Panc1 (cell line): Measurements from ENCODE around the gene DLG2. TPM values are rescaled to one million over a fixed set of nuclear protein-coding genes. Genes with fewer than 3 reads are reported as not detected.

Experiments
- ATAC-seq: fragments of 200-7000 bp; cut with Tn5 transposase; 2 replicates; pipeline ENCODE4 v1.9.1; 2020; ENCODE audit warnings: mild to moderate bottlenecking, moderate library complexity
- BruUV-seq: library from RNA; stranded (reverse); fragments of 400-500 nt; replicated peaks from 2 replicates; lab custom pipeline; 2021; lab: Mats Ljungman, UMichigan
- CTCF ChIA-PET: fragments of 300-600 bp; sonication (Branson Sonifier 250); formaldehyde crosslinking; loops from one replicate; lab custom pipeline; 2022; ENCODE audit warnings: antibody characterized with exemption; lab: Charles Lee
- POLR2A ChIA-PET: fragments of 300-600 bp; sonication (Branson Sonifier 250); formaldehyde crosslinking; loops from one replicate; lab custom pipeline; 2022; ENCODE audit warnings: antibody characterized with exemption; lab: Charles Lee
- DNase-seq: peaks from one replicate; pipeline ENCODE4 v3.0.0-alpha.2; 2010; ENCODE audit warnings: low read depth, low spot score
- H3K27ac ChIP-seq: 2 replicates; pipeline ENCODE4 v1.5.1; 2011; ENCODE audit warnings: mild to moderate bottlenecking, low read length, inconsistent platforms
- H3K27me3 ChIP-seq: fragments of 200-500 bp; sonication (Bioruptor generic); 2 replicates; pipeline ENCODE4 v1.6.0; 2014; ENCODE audit warnings: low read length, inconsistent platforms; ENCODE audit not compliant: control insufficient read depth, insufficient read depth
- H3K36me3 ChIP-seq: fragments of 200-500 bp; sonication (Bioruptor generic); 2 replicates; pipeline ENCODE4 v1.5.1; 2014; ENCODE audit warnings: inconsistent platforms, mild to moderate bottlenecking, low read length, moderate library complexity; ENCODE audit not compliant: control insufficient read depth, insufficient read depth
- H3K4me1 ChIP-seq: 2 replicates; pipeline ENCODE4 v1.5.1; 2011; ENCODE audit warnings: inconsistent platforms, mild to moderate bottlenecking, low read length, moderate library complexity; ENCODE audit not compliant: control insufficient read depth, insufficient read depth
- H3K4me3 ChIP-seq, 2 experiments: 2 replicates each; pipeline ENCODE4 v1.5.1; 2011 to 2012; ENCODE audit warnings: low read depth in 2 of 2, low read length in 2 of 2, mild to moderate bottlenecking in 2 of 2, inconsistent platforms in 1 of 2, moderate library complexity in 1 of 2
- H3K9me3 ChIP-seq: fragments of 200-500 bp; sonication (Bioruptor generic); 2 replicates; pipeline ENCODE4 v1.5.1; 2014; ENCODE audit warnings: low read depth, mild to moderate bottlenecking, inconsistent platforms, low read length, moderate library complexity; ENCODE audit not compliant: control insufficient read depth, insufficient read depth
- CTCF ChIP-seq: fragments of 450-650 bp; IDR thresholded peaks from 2 replicates; pipeline ENCODE4 v1.5.1; 2017; ENCODE audit warnings: mild to moderate bottlenecking
- POLR2AphosphoS5 ChIP-seq: IDR thresholded peaks from 2 replicates; pipeline ENCODE4 v1.6.1; 2012; ENCODE audit warnings: mild to moderate bottlenecking, low read depth, low read length, moderate library complexity
- REST ChIP-seq, 2 experiments: IDR thresholded peaks; 2 replicates each; pipeline ENCODE4 v1.6.1; 2011 to 2012; ENCODE audit warnings: low read depth in 2 of 2, control low read depth in 1 of 2, low read length in 1 of 2, mild to moderate bottlenecking in 1 of 2, moderate library complexity in 1 of 2; ENCODE audit not compliant: insufficient read depth in 1 of 2
- SIN3A ChIP-seq: IDR thresholded peaks from 2 replicates; pipeline ENCODE4 v1.6.1; 2012; ENCODE audit warnings: low read depth, mild to moderate bottlenecking, low read length, moderate library complexity, borderline replicate concordance; ENCODE audit not compliant: insufficient read depth
- TCF7L2 ChIP-seq: IDR thresholded peaks from 2 replicates; pipeline ENCODE4 v1.6.1; 2011; ENCODE audit warnings: mild to moderate bottlenecking, low read depth, low read length, inconsistent platforms
- in situ Hi-C: cut with HindIII; loops from 2 replicates; pipeline ENCODE4 v1.10.0; 2016; ENCODE audit warnings: low sequenced_read_pairs, low pct_unique_long_range_greater_than_20kb
- intact Hi-C: fragments of 100-400 bp; cut with micrococcal nuclease; formaldehyde crosslinking; loops from one replicate; pipeline ENCODE4 v1.10.0; 2022; ENCODE audit not compliant: unreplicated experiment
- total RNA-seq: library from RNA; stranded (reverse); gene quantifications from one replicate; pipeline ENCODE4 v1.2.1, GENCODE V29; 2021; ENCODE audit not compliant: unreplicated experiment

Gene DLG2
- total RNA-seq, 1 experiment from 2014 or later = 4.2 TPM

- Histone ChIP-seq H3K27ac (no peak overlapping the region), H3K36me3 (no peaks in the 10 kb centered on the region), H3K4me3 (no peak overlapping the region), H3K4me1 (no peaks in the 10 kb centered on the region), H3K9me3 (no peaks in the 10 kb centered on the region), H3K27me3 (no peaks in the 10 kb centered on the region)
- no peak for DNase-seq
- CTCF ChIA-PET = no interaction called here
- intact Hi-C loops = no loop called here
- no peak for ATAC-seq
- in situ Hi-C loops = no loop called here
- POLR2A ChIA-PET = no interaction called here
- no peak for TF ChIP-seq CTCF
- no peak for TF ChIP-seq POLR2AphosphoS5
- no TSS peak for BruUV-seq
Measured at GRCh38 chr11:85307366-85307765, 319.8 kb downstream of the DLG2 start.

GRCh38 chr11:85301895-85302678 is 325.1 kb downstream of the DLG2 start:
- Histone ChIP-seq H3K27me3 (no peaks in the 10 kb centered on the region), H3K36me3 (no peaks in the 10 kb centered on the region), H3K9me3 (no peaks in the 10 kb centered on the region), H3K4me1 (no peaks in the 10 kb centered on the region), H3K4me3 (no peak overlapping the region), H3K27ac (no peak overlapping the region)
- in situ Hi-C loops = no loop called here
- DNase-seq (no peak), ATAC-seq (no peak)
- intact Hi-C loops = loop anchor here (5.0 kb wide), 1 partner anchor 35 kb away; no protein-coding TSS in a partner anchor
- POLR2A ChIA-PET = no interaction called here
- no peak for TF ChIP-seq CTCF
- no peak for TF ChIP-seq SIN3A
- TF ChIP-seq POLR2AphosphoS5 = no peak
- no peak for TF ChIP-seq TCF7L2
- TF ChIP-seq REST (IDR thresholded peaks at IDR 0.05; ENCODE audit: insufficient read depth in 1 of 2, low read depth in 2 of 2, low read length in 1 of 2) = no peak
- no TSS peak for BruUV-seq
- CTCF ChIA-PET = no interaction called here
